Measurements from ENCODE around the gene PAFAH2.
"Not testable (repeated sequence)": the region's sequence is repeated elsewhere in the genome, so short reads cannot be mapped to it uniquely, and the experiment has no call there.

The PAFAH2 gene

DNA sequence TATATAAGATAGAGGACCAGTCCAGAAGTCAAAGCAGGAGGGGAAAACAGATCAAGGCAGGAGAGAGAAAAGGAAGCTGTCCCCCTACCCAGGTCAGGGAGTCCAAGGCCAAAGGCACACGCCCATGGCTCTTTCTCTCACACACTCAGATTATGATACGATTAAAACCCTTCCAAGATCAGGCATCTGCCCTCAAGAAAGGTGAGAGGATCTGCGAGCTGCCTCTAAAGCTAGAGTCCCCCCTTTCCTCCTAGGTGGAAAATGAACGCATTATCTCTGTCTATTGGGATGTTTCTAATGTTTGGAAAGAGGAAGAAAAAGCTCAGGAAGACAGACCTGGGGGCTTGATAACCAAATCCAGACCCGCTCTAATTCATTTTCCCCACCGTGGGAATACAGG lies 7.6 kb downstream of the PAFAH2 start:
- no peak for DNase-seq
- no peak overlapping the region for H3K27ac ChIP-seq
- H3K27me3 ChIP-seq (replicated peaks) = no peaks in the 10 kb centered on the region
- H3K4me3 ChIP-seq (ENCODE audit: low read depth, low read length) = no peak overlapping the region
- TF ChIP-seq, protein P1, sequence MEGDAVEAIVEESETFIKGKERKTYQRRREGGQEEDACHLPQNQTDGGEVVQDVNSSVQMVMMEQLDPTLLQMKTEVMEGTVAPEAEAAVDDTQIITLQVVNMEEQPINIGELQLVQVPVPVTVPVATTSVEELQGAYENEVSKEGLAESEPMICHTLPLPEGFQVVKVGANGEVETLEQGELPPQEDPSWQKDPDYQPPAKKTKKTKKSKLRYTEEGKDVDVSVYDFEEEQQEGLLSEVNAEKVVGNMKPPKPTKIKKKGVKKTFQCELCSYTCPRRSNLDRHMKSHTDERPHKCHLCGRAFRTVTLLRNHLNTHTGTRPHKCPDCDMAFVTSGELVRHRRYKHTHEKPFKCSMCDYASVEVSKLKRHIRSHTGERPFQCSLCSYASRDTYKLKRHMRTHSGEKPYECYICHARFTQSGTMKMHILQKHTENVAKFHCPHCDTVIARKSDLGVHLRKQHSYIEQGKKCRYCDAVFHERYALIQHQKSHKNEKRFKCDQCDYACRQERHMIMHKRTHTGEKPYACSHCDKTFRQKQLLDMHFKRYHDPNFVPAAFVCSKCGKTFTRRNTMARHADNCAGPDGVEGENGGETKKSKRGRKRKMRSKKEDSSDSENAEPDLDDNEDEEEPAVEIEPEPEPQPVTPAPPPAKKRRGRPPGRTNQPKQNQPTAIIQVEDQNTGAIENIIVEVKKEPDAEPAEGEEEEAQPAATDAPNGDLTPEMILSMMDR (IDR thresholded peaks at IDR 0.05; ENCODE audit: low read depth, low read length, missing control alignments) = no peak
- peaks cover 4% of the 10 kb centered on the region for H3K36me3 ChIP-seq (replicated peaks)
- in situ Hi-C loops (cut with HindIII; ENCODE audit: low pct_ligation_motif_present, low sequenced_read_pairs) = loop anchor here (10.0 kb wide), 1 partner anchor 95 kb away; no protein-coding TSS in a partner anchor

DNA sequence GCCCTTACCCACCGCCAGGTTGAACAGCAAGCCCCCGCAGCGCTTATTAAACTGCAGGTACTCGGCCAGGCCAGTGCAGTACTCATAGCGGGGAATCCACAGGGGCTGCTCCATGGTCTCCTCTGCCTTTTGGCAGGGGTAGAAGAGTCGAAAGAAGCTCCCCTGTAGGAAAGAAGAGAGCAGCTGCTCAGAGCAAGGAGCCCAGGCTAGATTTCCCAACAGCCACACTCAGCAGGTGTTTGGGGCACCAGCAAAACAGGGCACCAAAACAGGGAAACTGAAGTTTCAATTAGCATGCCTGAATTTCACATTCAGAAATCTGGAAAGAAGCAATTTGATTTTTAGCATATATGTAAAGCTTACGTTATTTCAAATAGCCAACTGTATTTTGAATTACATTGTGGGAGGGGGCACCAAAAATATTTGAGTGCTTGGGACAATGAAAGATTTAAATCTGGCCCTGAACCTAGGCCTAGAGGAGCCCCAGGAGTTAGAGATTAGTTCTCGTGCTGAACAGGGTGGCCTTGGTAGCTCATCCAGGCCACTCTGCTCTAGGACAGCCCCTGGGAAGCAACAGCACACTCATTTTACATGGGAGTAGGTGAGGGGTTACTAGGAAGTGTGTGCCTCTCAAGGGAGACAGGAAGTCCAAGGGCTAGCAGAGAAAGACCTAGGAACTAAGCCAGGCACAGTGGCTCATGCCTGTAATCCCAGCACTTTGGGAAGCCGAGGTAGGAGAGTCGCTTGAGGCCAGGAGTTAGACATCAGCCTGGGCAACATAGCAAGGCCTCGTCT lies 8.2 kb downstream of the PAFAH2 start:
- no peak for DNase-seq
- in situ Hi-C loops (cut with HindIII; ENCODE audit: low pct_ligation_motif_present, low sequenced_read_pairs) = loop anchor here (10.0 kb wide), 1 partner anchor 95 kb away; no protein-coding TSS in a partner anchor
- Histone ChIP-seq H3K27ac (no peak overlapping the region), H3K4me3 (ENCODE audit: low read depth, low read length) (no peak overlapping the region), H3K27me3 (replicated peaks) (no peaks in the 10 kb centered on the region), H3K36me3 (replicated peaks) (peaks cover 6% of the 10 kb centered on the region)
- TF ChIP-seq, protein P1 (IDR thresholded peaks at IDR 0.05; ENCODE audit: low read depth, low read length, missing control alignments) = no peak

DNA sequence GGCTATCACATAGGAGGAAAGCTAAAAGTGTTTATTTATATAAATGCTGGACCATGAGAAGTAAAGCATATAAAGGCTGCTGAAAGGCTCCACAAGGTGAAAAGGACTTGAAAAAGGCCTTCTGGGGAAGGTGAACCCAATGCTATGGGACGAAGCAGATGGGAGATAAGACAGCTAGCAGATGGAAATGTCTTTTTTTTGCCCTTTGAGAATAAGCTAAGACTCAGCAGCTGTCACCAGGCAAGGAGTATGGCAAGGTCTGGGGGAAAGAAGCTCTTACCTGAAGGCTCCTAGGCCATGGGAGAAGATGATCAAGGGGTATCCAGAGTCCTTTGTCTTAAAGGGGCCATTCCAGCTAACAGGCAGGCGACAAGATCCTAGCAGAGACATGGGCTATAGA lies 9.9 kb downstream of the PAFAH2 start:
- DNase-seq = no peak
- H3K27me3 ChIP-seq (replicated peaks) = no peaks in the 10 kb centered on the region
- H3K36me3 ChIP-seq (replicated peaks) = peaks cover 16% of the 10 kb centered on the region
- TF ChIP-seq, protein P1 (IDR thresholded peaks at IDR 0.05; ENCODE audit: low read depth, low read length, missing control alignments) = no peak
- H3K27ac ChIP-seq = no peak overlapping the region
- H3K4me3 ChIP-seq (ENCODE audit: low read depth, low read length) = no peak overlapping the region
- in situ Hi-C loops (cut with HindIII; ENCODE audit: low pct_ligation_motif_present, low sequenced_read_pairs) = no loop called here

DNA sequence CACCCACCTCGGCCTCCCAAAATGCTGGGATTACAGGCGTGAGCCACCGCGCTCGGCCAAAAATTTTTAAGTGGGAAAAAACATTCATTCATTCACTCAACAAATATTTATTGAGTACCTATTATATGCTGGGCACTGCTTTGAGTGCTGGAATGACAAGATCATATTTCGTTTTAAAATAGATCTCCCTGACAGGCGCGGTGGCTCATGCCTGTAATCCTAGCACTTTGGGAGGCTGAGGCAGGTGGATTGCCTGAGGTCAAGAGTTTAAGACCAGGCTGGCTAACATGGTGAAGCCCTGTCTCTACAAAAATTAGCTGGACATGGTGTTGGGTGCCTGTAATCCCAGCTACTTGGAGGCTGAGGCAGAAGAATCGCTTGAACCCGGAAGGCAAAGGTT lies 11.1 kb downstream of the PAFAH2 start:
- in situ Hi-C loops (cut with HindIII; ENCODE audit: low pct_ligation_motif_present, low sequenced_read_pairs); DNase-seq; H3K27ac ChIP-seq; H3K27me3 ChIP-seq (replicated peaks); H3K4me3 ChIP-seq (ENCODE audit: low read depth, low read length): not testable (repeated sequence)
- peaks cover 23% of the 10 kb centered on the region for H3K36me3 ChIP-seq (replicated peaks)

DNA sequence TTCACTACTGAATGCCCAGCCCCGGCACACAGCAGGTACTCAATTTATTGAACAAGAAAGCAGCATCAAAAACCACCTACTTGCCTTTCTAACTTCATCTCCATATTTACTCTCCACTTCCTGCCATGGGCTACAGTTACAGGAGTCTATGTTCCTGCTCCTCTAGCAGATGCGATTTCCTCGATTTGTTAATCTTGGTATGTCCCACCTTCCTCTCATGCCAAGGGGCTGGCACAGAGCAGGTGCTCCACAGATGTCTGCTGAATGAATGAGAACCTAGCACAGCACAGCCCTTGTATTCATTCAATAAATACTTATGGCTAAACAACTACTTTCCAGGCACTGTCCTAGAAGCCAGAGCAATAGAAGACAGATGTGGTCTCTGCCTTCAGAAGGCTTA lies 12.2 kb downstream of the PAFAH2 start:
- Histone ChIP-seq H3K27me3 (replicated peaks) (no peaks in the 10 kb centered on the region), H3K36me3 (replicated peaks) (peaks cover 27% of the 10 kb centered on the region), H3K27ac (no peak overlapping the region), H3K4me3 (ENCODE audit: low read depth, low read length) (no peak overlapping the region)
- TF ChIP-seq, protein P1 (IDR thresholded peaks at IDR 0.05; ENCODE audit: low read depth, low read length, missing control alignments) = no peak
- in situ Hi-C loops (cut with HindIII; ENCODE audit: low pct_ligation_motif_present, low sequenced_read_pairs) = no loop called here
- no peak for DNase-seq

DNA sequence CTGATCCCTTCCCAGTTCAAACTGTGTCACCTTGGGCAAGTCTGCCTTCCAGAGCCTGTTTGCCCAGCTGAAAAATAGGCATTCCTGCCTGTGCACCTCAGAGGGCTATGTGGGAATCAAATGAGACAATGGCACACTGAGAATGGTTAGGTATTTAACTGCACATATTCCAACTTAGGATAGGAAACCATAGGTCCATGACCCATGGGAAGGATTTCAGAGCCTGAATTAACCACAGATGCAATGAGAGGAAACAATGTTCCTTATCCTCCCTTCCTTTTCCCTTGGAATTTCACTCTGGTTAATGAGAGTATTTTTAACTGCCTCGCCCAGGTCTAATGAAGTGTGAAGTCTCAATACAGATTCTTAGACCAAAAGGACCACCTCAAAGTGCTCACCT lies 12.7 kb downstream of the PAFAH2 start:
- no peak for DNase-seq
- Histone ChIP-seq H3K27me3 (replicated peaks) (no peaks in the 10 kb centered on the region), H3K27ac (no peak overlapping the region), H3K4me3 (ENCODE audit: low read depth, low read length) (no peak overlapping the region), H3K36me3 (replicated peaks) (peaks cover 27% of the 10 kb centered on the region)
- in situ Hi-C loops (cut with HindIII; ENCODE audit: low pct_ligation_motif_present, low sequenced_read_pairs) = no loop called here
- TF ChIP-seq, protein P1 (IDR thresholded peaks at IDR 0.05; ENCODE audit: low read depth, low read length, missing control alignments) = no peak

All from brain microvascular endothelial cell (primary cell).